Skeletal muscle tissue (tissue), 5 donors: ENCODE results near the gene RAB11A. TPM values are rescaled to one million over a fixed set of nuclear protein-coding genes. Genes with fewer than 3 reads are reported as not detected.

Experiments
- H3K27ac ChIP-seq: one replicate; pipeline ENCODE4 v1.7.0; 2013; ENCODE audit warnings: mild to moderate bottlenecking, low read depth, low read length, inconsistent platforms
- H3K27me3 ChIP-seq, 3 donors: one replicate each; pipeline ENCODE4 v1.7.0; 2013; ENCODE audit warnings: low read length in 3 of 3; ENCODE audit not compliant: control insufficient read depth in 3 of 3, insufficient read depth in 3 of 3
- H3K36me3 ChIP-seq, 3 donors: one replicate each; pipeline ENCODE4 v1.7.0; 2013; ENCODE audit warnings: low read length in 3 of 3; ENCODE audit not compliant: control insufficient read depth in 3 of 3, insufficient read depth in 3 of 3
- H3K4me1 ChIP-seq, 3 donors: one replicate each; pipeline ENCODE4 v1.7.0; 2013; ENCODE audit warnings: low read length in 3 of 3, mild to moderate bottlenecking in 3 of 3; ENCODE audit not compliant: control insufficient read depth in 3 of 3, insufficient read depth in 3 of 3
- H3K4me3 ChIP-seq, 3 donors: one replicate each; pipeline ENCODE4 v1.7.0; 2013; ENCODE audit warnings: low read length in 3 of 3
- H3K9ac ChIP-seq, 3 donors: one replicate each; pipeline ENCODE4 v1.7.0; 2013; ENCODE audit warnings: low read length in 3 of 3, mild to moderate bottlenecking in 3 of 3, moderate library complexity in 2 of 3, low read depth in 1 of 3
- H3K9me3 ChIP-seq, 3 donors: one replicate each; pipeline ENCODE4 v1.7.0; 2013; ENCODE audit warnings: low read length in 3 of 3; ENCODE audit not compliant: control insufficient read depth in 3 of 3
- small RNA-seq: library from RNA; depleted of rRNA; stranded (forward); fragments of <200 nt; gene quantifications from one replicate; pipeline ENCODE3, GENCODE V24; 2014
- total RNA-seq: library from RNA; depleted of rRNA; stranded (reverse); fragments of >200 nt; gene quantifications from one replicate; pipeline ENCODE4 v1.2.3, GENCODE V29; 2014
- donor health status: Osteomylitis.

The RAB11A gene
- total RNA-seq, 1 donor from 2014 or later = 50.1 TPM

- H3K27me3 ChIP-seq = peaks cover 0 to 3% (median 0%) of the 10 kb centered on the region in 3 donors
- H3K36me3 ChIP-seq = no peaks in the 10 kb centered on the region
- H3K27ac ChIP-seq = peak overlapping the region; percentile 18
- H3K4me3 ChIP-seq = no peak overlapping the region
- H3K9me3 ChIP-seq = no peaks in the 10 kb centered on the region
- H3K4me1 ChIP-seq = peaks cover 4 to 15% (median 15%) of the 10 kb centered on the region in 3 donors
- peak overlapping the region in 1 of 3 donors; percentile 25 for H3K9ac ChIP-seq
Observed at GRCh38 chr15:65940618-65940909, 71.3 kb downstream of the RAB11A start.

Small RNAs within 50 kb of the gene (small RNA-seq; reads per million reads assigned to genes)
- gene RF00026 = not detected

Other genes starting within 250 kb of the RAB11A start
- gene SLC24A1, start 247.6 kb upstream of the RAB11A start, total RNA-seq = 3.7 TPM
- gene DENND4A, start 77.2 kb upstream of the RAB11A start, total RNA-seq = 30.8 TPM